Ishikawa (cell line): ENCODE measurements around the gene PBX1.
A peak's percentile ranks its signal among the peaks of the same experiment; 100 is the strongest.

ENCODE experiments used
- CEBPB ChIP-seq: IDR thresholded peaks from 2 replicates; pipeline ENCODE4 v1.6.1; 2012
- CREB1 ChIP-seq: IDR thresholded peaks from 2 replicates; pipeline ENCODE4 v1.6.1; 2012; ENCODE audit warnings: low read depth
- EGR1 ChIP-seq: IDR thresholded peaks from 2 replicates; pipeline ENCODE4 v1.6.1; 2012
- EP300 ChIP-seq: IDR thresholded peaks from 2 replicates; pipeline ENCODE4 v1.6.1; 2012; ENCODE audit warnings: borderline replicate concordance
- FOXM1 ChIP-seq: IDR thresholded peaks from 2 replicates; pipeline ENCODE4 v1.6.1; 2012; ENCODE audit warnings: low read depth, borderline replicate concordance
- NFIC ChIP-seq: IDR thresholded peaks from 2 replicates; pipeline ENCODE4 v1.6.1; 2012
- RAD21 ChIP-seq: IDR thresholded peaks from 2 replicates; pipeline ENCODE4 v1.6.1; 2012; ENCODE audit warnings: low read depth
- REST ChIP-seq: IDR thresholded peaks from 2 replicates; pipeline ENCODE4 v1.6.1; 2012; ENCODE audit warnings: low read depth, mild to moderate bottlenecking
- TAF1 ChIP-seq: IDR thresholded peaks from 2 replicates; pipeline ENCODE4 v1.6.1; 2012; ENCODE audit warnings: low read depth, mild to moderate bottlenecking
- TCF12 ChIP-seq: IDR thresholded peaks from 2 replicates; pipeline ENCODE4 v1.6.1; 2012; ENCODE audit warnings: low read depth
- TEAD4 ChIP-seq: IDR thresholded peaks from 2 replicates; pipeline ENCODE4 v1.6.1; 2012
- USF1 ChIP-seq: IDR thresholded peaks from 2 replicates; pipeline ENCODE4 v1.6.1; 2012
- YY1 ChIP-seq: IDR thresholded peaks from 2 replicates; pipeline ENCODE4 v1.6.1; 2012; ENCODE audit warnings: low read depth
- ZBTB7A ChIP-seq: IDR thresholded peaks from 2 replicates; pipeline ENCODE4 v1.6.1; 2012; ENCODE audit warnings: low read depth
- TF ChIP-seq, protein P1 (sequence below): IDR thresholded peaks from 2 replicates; pipeline ENCODE4 v1.6.1; 2012

Gene PBX1

GRCh38 chr1:164785841-164786534 lies 227.0 kb downstream of the PBX1 start:
- no peak for TF ChIP-seq CREB1
- no peak for TF ChIP-seq CEBPB
- TF ChIP-seq TAF1 = no peak
- TF ChIP-seq FOXM1 = no peak
- TF ChIP-seq RAD21 = no peak
- TF ChIP-seq ZBTB7A = no peak
- TF ChIP-seq EP300 = no peak
- no peak for TF ChIP-seq USF1
- no peak for TF ChIP-seq TCF12
- TF ChIP-seq TEAD4 = no peak
- TF ChIP-seq NFIC = no peak
- TF ChIP-seq, protein P1, sequence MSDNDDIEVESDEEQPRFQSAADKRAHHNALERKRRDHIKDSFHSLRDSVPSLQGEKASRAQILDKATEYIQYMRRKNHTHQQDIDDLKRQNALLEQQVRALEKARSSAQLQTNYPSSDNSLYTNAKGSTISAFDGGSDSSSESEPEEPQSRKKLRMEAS = no peak

GRCh38 chr1:164786980-164787833 lies 228.2 kb downstream of the PBX1 start:
- TF ChIP-seq NFIC (no peak), RAD21 (peak; percentile 95)

- TF ChIP-seq YY1 (no peak), TCF12 (no peak), EP300 (no peak), RAD21 (no peak), CREB1 (no peak), NFIC (no peak), CEBPB (no peak), FOXM1 (no peak), TEAD4 (no peak), TAF1 (no peak), EGR1 (no peak), USF1 (no peak), REST (no peak)
- TF ChIP-seq, protein P1 = no peak
These were observed 228.8 kb downstream of the PBX1 start for GRCh38 chr1:164787834-164788231.

GRCh38 chr1:164790081-164790480 lies 231.1 kb downstream of the PBX1 start:
- TF ChIP-seq TAF1 (no peak), CREB1 (no peak), USF1 (no peak), TCF12 (no peak)
- TF ChIP-seq, protein P1 = no peak

DNA sequence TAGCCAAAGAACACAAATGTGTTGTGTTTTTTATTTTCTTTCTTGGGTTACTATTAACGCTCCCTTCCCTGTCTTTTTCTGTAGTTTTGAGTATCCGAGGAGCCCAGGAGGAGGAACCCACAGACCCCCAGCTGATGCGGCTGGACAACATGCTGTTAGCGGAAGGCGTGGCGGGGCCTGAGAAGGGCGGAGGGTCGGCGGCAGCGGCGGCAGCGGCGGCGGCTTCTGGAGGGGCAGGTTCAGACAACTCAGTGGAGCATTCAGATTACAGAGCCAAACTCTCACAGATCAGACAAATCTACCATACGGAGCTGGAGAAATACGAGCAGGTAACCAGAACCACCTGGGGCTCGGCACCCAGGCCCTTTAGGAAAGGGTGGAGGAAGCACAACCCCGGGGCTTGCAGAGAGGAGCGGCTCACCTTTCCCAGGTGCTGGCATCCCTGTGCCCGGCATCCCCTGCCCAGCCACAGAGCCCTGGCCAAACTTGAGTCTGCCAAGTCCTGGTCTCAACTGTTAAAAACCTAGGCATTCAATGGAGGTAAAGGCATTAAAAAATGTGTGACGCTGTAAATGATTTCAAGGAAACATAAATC lies 233.5 kb downstream of the PBX1 start:
- TF ChIP-seq, protein P1 = no peak
- TF ChIP-seq EGR1 (no peak), EP300 (no peak), TAF1 (no peak), CEBPB (no peak), FOXM1 (no peak), USF1 (no peak), CREB1 (no peak), ZBTB7A (no peak), NFIC (no peak), YY1 (no peak)

DNA sequence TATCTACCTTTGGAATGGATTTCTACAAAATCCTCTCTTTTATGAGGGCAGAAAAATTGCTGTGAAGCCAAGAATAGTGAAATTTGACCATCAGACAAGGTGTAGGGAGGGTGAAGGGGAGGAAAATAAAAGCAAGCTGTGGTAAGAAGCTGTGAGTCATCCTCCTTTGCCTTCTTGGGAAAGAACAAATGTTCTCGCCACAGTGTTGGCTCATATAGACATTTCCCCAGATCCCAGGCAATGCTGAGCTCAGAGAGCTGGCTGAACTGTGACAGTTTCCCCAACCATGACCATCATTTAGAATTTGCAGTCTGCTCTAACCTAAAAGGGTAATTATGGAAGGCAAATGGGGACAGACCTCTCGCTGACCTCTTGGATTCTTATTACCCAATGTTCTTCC lies 235.4 kb downstream of the PBX1 start:
- TF ChIP-seq NFIC (no peak), USF1 (no peak), TCF12 (no peak), REST (no peak), FOXM1 (no peak), CEBPB (no peak), YY1 (no peak), TAF1 (no peak), RAD21 (no peak), EP300 (no peak), EGR1 (no peak), CREB1 (no peak), ZBTB7A (no peak), TEAD4 (no peak)
- TF ChIP-seq, protein P1 = no peak
